Measurements from ENCODE around the gene ST14. TPM values are rescaled to one million over a fixed set of nuclear protein-coding genes. Genes with fewer than 3 reads are reported as not detected.

Gene ST14
- total and polyA plus RNA-seq, 10 of the 15 experiments (the other 5 are each of a cell fraction or from before 2014, with no cell fraction given), result 0.02 to 3.9 (median 0.73) TPM; not detected in 2

GRCh38 chr11:130114726-130115125, 44.9 kb upstream of the ST14 start (continued):
- TF ChIP-seq ZBTB40 (IDR thresholded peaks at IDR 0.05; ENCODE audit: borderline replicate concordance), result no peak
- TF ChIP-seq CHD1 (IDR thresholded peaks at IDR 0.05; ENCODE audit: low read depth, low read length), result no peak
- TF ChIP-seq JUNB (IDR thresholded peaks at IDR 0.05), result no peak
- TF ChIP-seq ZNF274 (IDR thresholded peaks at IDR 0.05; ENCODE audit: insufficient read depth, insufficient read length), result no peak

- intact Hi-C loops (cut with micrococcal nuclease; ENCODE audit: unreplicated experiment), result loop anchor here (5.0 kb wide), 1 partner anchor 113 kb away; the partner anchor contains the start of gene PRDM10
- WGBS (ENCODE audit: insufficient coverage, insufficient replicate concordance, low lambda C conversion rate, missing lambda C conversion rate), result 92% methylated on average over 2 of the region's 2 CpGs
- H3K4me2 ChIP-seq (ENCODE audit: control insufficient read depth, insufficient read depth), result no peak overlapping the region
- H3K9me3 ChIP-seq (replicated peaks; ENCODE audit: control insufficient read depth, insufficient read depth, low read length), result no peaks in the 10 kb centered on the region
- no peaks in the 10 kb centered on the region for H4K20me1 ChIP-seq (ENCODE audit: control insufficient read depth, insufficient read depth)
- BruUV-seq (replicated peaks), result no TSS peak
- no peak overlapping the region for H3K4me3 ChIP-seq
- no peak overlapping the region for H2AFZ ChIP-seq (ENCODE audit: control insufficient read depth, low read depth, low read length)
- H3K9ac ChIP-seq (ENCODE audit: control insufficient read depth, insufficient read depth, low read length), result no peak overlapping the region
- no peaks in the 10 kb centered on the region for H3K36me3 ChIP-seq (ENCODE audit: control insufficient read depth in 2 of 2, insufficient read depth in 2 of 2, low read length in 1 of 2)
- no peak overlapping the region for H3K27ac ChIP-seq (ENCODE audit: control insufficient read depth, insufficient read depth)
- in situ Hi-C loops (cut with MboI), result no loop called here
- FAIRE-seq (no peak), ATAC-seq (no peak), DNase-seq (ENCODE audit: low read depth, low spot score) (no peak)
- no peaks in the 10 kb centered on the region for H3K27me3 ChIP-seq (replicated peaks in 1 of 2; ENCODE audit: control insufficient read depth in 2 of 2, insufficient read depth in 2 of 2, low read length in 1 of 2)
- SMC1A ChIA-PET (ENCODE audit: uncharacterized antibody, unreplicated experiment), result interaction anchor here (0.6 to 1.2 kb wide), 3 partner anchors 11 to 309 kb away, joined by 3 to 5 read pairs (median 4); no protein-coding TSS in a partner anchor
- no peaks in the 10 kb centered on the region for H3K79me2 ChIP-seq (ENCODE audit: control insufficient read depth, insufficient read depth, low read length)
- RAD21 ChIA-PET (ENCODE audit: unreplicated experiment), result interaction anchor here (0.7 to 1.5 kb wide), 3 partner anchors 17 to 194 kb away, joined by 3 to 6 read pairs (median 4); no protein-coding TSS in a partner anchor
- TF ChIP-seq BMI1 (IDR thresholded peaks at IDR 0.05; ENCODE audit: borderline replicate concordance) (no peak), CREM (IDR thresholded peaks at IDR 0.05; ENCODE audit: low read depth) (no peak), E4F1 (IDR thresholded peaks at IDR 0.05; ENCODE audit: borderline replicate concordance, partially characterized antibody) (no peak)
- CTCF ChIA-PET, result interaction anchor here (0.8 to 2.3 kb wide), 4 partner anchors 10 to 64 kb away, joined by 3 to 17 read pairs (median 4); no protein-coding TSS in a partner anchor
- POLR2A ChIA-PET, result interaction anchor here (0.5 kb wide), 1 partner anchor 15 kb away, joined by 3 read pairs; no protein-coding TSS in a partner anchor
- peaks cover 20% of the 10 kb centered on the region for H3K4me1 ChIP-seq (ENCODE audit: control insufficient read depth, insufficient read depth, low read length)
Measured at GRCh38 chr11:130115218-130115617, 44.4 kb upstream of the ST14 start.

All from GM12878 (cell line).